Smooth muscle cell (in vitro differentiated cells): ENCODE results near the gene NCBP2. TPM values are rescaled to one million over a fixed set of nuclear protein-coding genes. Genes with fewer than 3 reads are reported as not detected.

Experiments
- DNase-seq: peaks from one replicate; lab custom pipeline; 2025; ENCODE audit not compliant: unreplicated experiment; lab: John Stamatoyannopoulos, UW
- H2AFZ ChIP-seq: fragments of 200-600 bp; sonication (generic); 2 replicates; pipeline ENCODE4 v1.6.0; 2016; ENCODE audit warnings: antibody characterized with exemption, low read depth, mild to moderate bottlenecking
- H3F3A ChIP-seq: fragments of 200-600 bp; sonication (generic); 2 replicates; pipeline ENCODE4 v1.6.0; 2017; ENCODE audit warnings: antibody characterized with exemption, low read depth
- H3K27ac ChIP-seq: fragments of 200-600 bp; sonication (generic); 2 replicates; pipeline ENCODE4 v1.5.1; 2016; ENCODE audit warnings: low read depth, mild to moderate bottlenecking
- H3K27me3 ChIP-seq: fragments of 200-600 bp; sonication (generic); 2 replicates; pipeline ENCODE4 v1.6.1; 2016; ENCODE audit warnings: low read depth, mild to moderate bottlenecking
- H3K36me3 ChIP-seq: fragments of 200-600 bp; sonication (generic); 2 replicates; pipeline ENCODE4 v1.5.1; 2016; ENCODE audit warnings: low read depth
- H3K4me1 ChIP-seq: fragments of 200-600 bp; sonication (generic); 2 replicates; pipeline ENCODE4 v1.5.1; 2016; ENCODE audit warnings: low read depth
- H3K4me2 ChIP-seq: fragments of 200-600 bp; sonication (generic); 2 replicates; pipeline ENCODE4 v1.6.0; 2016; ENCODE audit warnings: mild to moderate bottlenecking
- H3K4me3 ChIP-seq: fragments of 200-600 bp; sonication (generic); 2 replicates; pipeline ENCODE4 v1.5.1; 2016; ENCODE audit warnings: mild to moderate bottlenecking
- H3K79me2 ChIP-seq: fragments of 200-600 bp; sonication (generic); 2 replicates; pipeline ENCODE4 v1.6.0; 2016; ENCODE audit warnings: low read depth, mild to moderate bottlenecking
- H3K9ac ChIP-seq: fragments of 200-600 bp; sonication (generic); 2 replicates; pipeline ENCODE4 v1.6.0; 2016; ENCODE audit warnings: low read depth
- H3K9me3 ChIP-seq: fragments of 200-600 bp; sonication (generic); replicated peaks from 2 replicates; pipeline ENCODE4 v1.5.1; 2016; ENCODE audit warnings: low read depth
- H4K20me1 ChIP-seq: fragments of 200-600 bp; sonication (generic); 2 replicates; pipeline ENCODE4 v1.6.0; 2016; ENCODE audit warnings: low read depth
- CTCF ChIP-seq: fragments of 200-600 bp; sonication (generic); IDR thresholded peaks from 2 replicates; pipeline ENCODE4 v1.5.1; 2017; ENCODE audit warnings: borderline replicate concordance, mild to moderate bottlenecking, antibody characterized with exemption; ENCODE audit not compliant: insufficient read depth, poor library complexity, severe bottlenecking
- WGBS: methylation state at CpG from one replicate; pipeline ENCODE4 v1.1.7; 2016; ENCODE audit warnings: low lambda C conversion rate; 5-methylcytosine and 5-hydroxymethylcytosine counted together
- polyA plus RNA-seq: library from polyadenylated mRNA; unstranded; fragments of >200 nt; fragmentation: Nextera tagmentation; extraction: Ambion mirVana; gene quantifications from 2 replicates; pipeline ENCODE4 v1.2.1, GENCODE V29; 2016
- total RNA-seq: library from RNA; depleted of rRNA; stranded (reverse); fragments of >200 nt; gene quantifications from 2 replicates; pipeline ENCODE4 v1.2.3, GENCODE V29; 2014

The NCBP2 gene
- total and polyA plus RNA-seq, 2 experiments from 2014 or later, result 47.0 to 69.3 TPM

GRCh38 chr3:196971094-196971698 lies 28.9 kb upstream of the NCBP2 start:
- Histone ChIP-seq H4K20me1 (no peaks in the 10 kb centered on the region), H3K79me2 (no peaks in the 10 kb centered on the region), H2AFZ (no peak overlapping the region), H3K9me3 (no peaks in the 10 kb centered on the region), H3K4me2 (no peak overlapping the region), H3K27ac (no peak overlapping the region), H3K27me3 (peaks cover 31% of the 10 kb centered on the region), H3F3A (no peaks in the 10 kb centered on the region), H3K36me3 (no peaks in the 10 kb centered on the region), H3K9ac (no peak overlapping the region), H3K4me1 (no peaks in the 10 kb centered on the region), H3K4me3 (no peak overlapping the region)
- no peak for DNase-seq
- TF ChIP-seq CTCF, result no peak
- 69% methylated on average over 7 of the region's 7 CpGs for WGBS

- Histone ChIP-seq H3K4me2 (no peak overlapping the region), H3K36me3 (no peaks in the 10 kb centered on the region), H3K9me3 (no peaks in the 10 kb centered on the region), H4K20me1 (no peaks in the 10 kb centered on the region), H3K4me1 (no peaks in the 10 kb centered on the region), H3K4me3 (no peak overlapping the region), H2AFZ (no peak overlapping the region), H3K79me2 (no peaks in the 10 kb centered on the region), H3K9ac (no peak overlapping the region), H3K27ac (no peak overlapping the region), H3F3A (no peaks in the 10 kb centered on the region), H3K27me3 (peaks cover 36% of the 10 kb centered on the region)
- TF ChIP-seq CTCF, result no peak
- DNase-seq, result no peak
- 85% methylated on average over 15 of the region's 15 CpGs for WGBS
Measured at GRCh38 chr3:196970547-196971093, 28.3 kb upstream of the NCBP2 start.

GRCh38 chr3:196969660-196970546 lies 27.6 kb upstream of the NCBP2 start:
- peaks cover 41% of the 10 kb centered on the region for H3K27me3 ChIP-seq
- no peaks in the 10 kb centered on the region for H4K20me1 ChIP-seq
- peak overlapping the region; percentile 72 for H3K4me3 ChIP-seq
- H2AFZ ChIP-seq, result peak overlapping the region; percentile 99
- H3K79me2 ChIP-seq, result no peaks in the 10 kb centered on the region
- H3K4me1 ChIP-seq, result no peaks in the 10 kb centered on the region
- H3F3A ChIP-seq, result no peaks in the 10 kb centered on the region
- peak; percentile 72 for TF ChIP-seq CTCF
- 14% methylated on average over 61 of the region's 100 CpGs for whole genome bisulfite sequencing
- no peak overlapping the region for H3K9ac ChIP-seq
- peak; percentile 35 for DNase-seq
- H3K4me2 ChIP-seq, result peak overlapping the region; percentile 96
- H3K36me3 ChIP-seq, result no peaks in the 10 kb centered on the region
- no peaks in the 10 kb centered on the region for H3K9me3 ChIP-seq
- no peak overlapping the region for H3K27ac ChIP-seq
